Stimulated activated naive B cell treated with anti-CD40 and anti-IgM and Interleukin-4, amounts not matched to agents 10 μg/mL and 1 μg/mL and 100 μg/mL, for 72 hours (primary cell): ENCODE data around the gene ZEB1.
"Not testable (repeated sequence)": the region's sequence is repeated elsewhere in the genome, so short reads cannot be mapped to it uniquely, and the experiment has no call there.

ENCODE experiments used
- ATAC-seq, 2 donors: fragments of 150-1000 bp; cut with Tn5 transposase; replicated peaks; 2 replicates each; pipeline ENCODE4 v1.10.0; 2021; ENCODE audit warnings: moderate library complexity in 1 of 2
- DNase-seq: peaks from one replicate; pipeline ENCODE4 v3.0.0; 2021
- H3K27ac Mint-ChIP-seq: one replicate; pipeline ENCODE4 v1.8.0; 2022; ENCODE audit warnings: mild to moderate bottlenecking, mixed read lengths
- H3K27me3 Mint-ChIP-seq, 2 donors: one replicate each; pipeline ENCODE4 v1.8.0; 2022; ENCODE audit warnings: mixed read lengths in 2 of 2
- H3K36me3 Mint-ChIP-seq, 2 donors: one replicate each; pipeline ENCODE4 v1.8.0; 2022; ENCODE audit warnings: mixed read lengths in 2 of 2, mild to moderate bottlenecking in 1 of 2
- H3K4me1 Mint-ChIP-seq, 2 donors: one replicate each; pipeline ENCODE4 v1.8.0; 2022; ENCODE audit warnings: mixed read lengths in 2 of 2, mild to moderate bottlenecking in 1 of 2
- H3K4me3 Mint-ChIP-seq, 2 donors: one replicate each; pipeline ENCODE4 v1.8.0; 2022; ENCODE audit warnings: mild to moderate bottlenecking in 2 of 2, mixed read lengths in 2 of 2, moderate library complexity in 1 of 2
- H3K9me3 Mint-ChIP-seq, 2 donors: one replicate each; pipeline ENCODE4 v1.8.0; 2022; ENCODE audit warnings: mixed read lengths in 2 of 2, mild to moderate bottlenecking in 1 of 2

The ZEB1 gene

DNA sequence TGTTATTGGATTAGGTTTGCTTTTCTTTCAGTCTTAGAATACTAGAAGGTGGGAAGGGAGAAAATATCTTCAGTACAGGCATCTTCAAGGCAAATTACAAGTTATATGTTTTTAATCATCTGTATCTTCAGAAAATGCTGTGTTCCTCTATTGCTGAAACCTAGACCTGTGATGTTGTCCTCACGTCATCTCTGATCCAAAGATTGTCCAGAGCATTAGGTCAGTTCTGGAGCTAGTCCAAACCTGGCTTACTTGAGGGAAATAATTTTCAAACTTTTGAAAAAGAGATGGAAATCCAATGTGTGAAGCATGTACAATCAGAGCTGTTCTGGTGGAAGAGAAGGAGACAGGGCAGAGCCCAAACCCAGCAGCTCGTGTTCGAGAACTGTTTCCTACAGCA, 217.3 kb downstream of the ZEB1 start:
- Mint-ChIP-seq H3K36me3 (no peaks in the 10 kb centered on the region), H3K4me3 (no peak overlapping the region), H3K9me3 (peaks cover 0 to 2% of the 10 kb centered on the region in 2 donors), H3K27ac (no peak overlapping the region), H3K27me3 (peaks cover 0 to under 1% of the 10 kb centered on the region in 2 donors), H3K4me1 (no peaks in the 10 kb centered on the region)
- DNase-seq (no peak), ATAC-seq (no peak)

DNA sequence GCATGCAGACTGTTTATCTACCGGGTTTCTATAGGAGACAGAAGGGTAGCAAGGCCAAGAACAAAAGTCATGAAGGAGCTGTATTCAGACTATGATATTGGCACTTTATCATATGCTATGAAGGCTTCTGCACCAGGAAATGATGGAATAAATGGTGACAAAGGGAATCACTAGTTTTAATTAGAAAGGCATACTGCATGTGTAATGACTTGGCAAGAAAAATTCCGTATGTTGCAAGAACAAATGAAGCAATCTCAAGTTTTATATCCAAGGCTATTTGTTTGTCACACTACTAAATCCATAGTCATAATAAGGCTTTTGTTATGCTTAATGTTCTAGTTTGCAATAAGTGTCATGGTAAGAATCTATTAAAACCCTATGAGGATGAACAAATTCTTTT, 230.9 kb downstream of the ZEB1 start:
- ATAC-seq (no peak), DNase-seq (no peak)
- Mint-ChIP-seq H3K36me3 (no peaks in the 10 kb centered on the region), H3K4me1 (no peaks in the 10 kb centered on the region), H3K4me3 (no peak overlapping the region), H3K27me3 (no peaks in the 10 kb centered on the region), H3K9me3 (peaks cover 5 to 15% of the 10 kb centered on the region in 2 donors), H3K27ac (no peak overlapping the region)

DNA sequence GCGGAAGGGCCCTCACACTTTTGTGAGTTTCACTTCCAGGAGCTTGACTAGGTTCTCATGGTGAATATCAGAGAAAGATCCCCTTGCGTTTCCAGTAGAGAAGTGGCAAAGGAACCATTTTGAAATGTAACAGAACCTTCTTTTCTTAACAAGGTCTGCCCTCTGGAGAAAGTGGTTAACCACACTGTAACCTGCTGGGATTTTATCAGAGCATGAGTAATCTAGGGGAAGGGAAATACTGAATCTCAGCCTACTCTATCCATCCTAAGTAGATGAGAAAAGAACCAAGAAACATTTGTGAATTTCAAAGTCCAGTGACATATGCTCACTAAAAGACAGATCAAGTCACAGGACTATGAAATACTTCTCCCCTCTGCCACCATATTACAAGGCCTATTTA, 235.5 kb downstream of the ZEB1 start:
- DNase-seq (no peak), ATAC-seq (no peak)
- H3K4me1 Mint-ChIP-seq = no peaks in the 10 kb centered on the region
- H3K27ac Mint-ChIP-seq = no peak overlapping the region
- H3K27me3 Mint-ChIP-seq = peaks cover 0 to 11% of the 10 kb centered on the region in 2 donors
- no peak overlapping the region for H3K4me3 Mint-ChIP-seq
- peaks cover 4 to 5% of the 10 kb centered on the region in 2 donors for H3K36me3 Mint-ChIP-seq
- peaks cover 23 to 35% of the 10 kb centered on the region in 2 donors for H3K9me3 Mint-ChIP-seq

DNA sequence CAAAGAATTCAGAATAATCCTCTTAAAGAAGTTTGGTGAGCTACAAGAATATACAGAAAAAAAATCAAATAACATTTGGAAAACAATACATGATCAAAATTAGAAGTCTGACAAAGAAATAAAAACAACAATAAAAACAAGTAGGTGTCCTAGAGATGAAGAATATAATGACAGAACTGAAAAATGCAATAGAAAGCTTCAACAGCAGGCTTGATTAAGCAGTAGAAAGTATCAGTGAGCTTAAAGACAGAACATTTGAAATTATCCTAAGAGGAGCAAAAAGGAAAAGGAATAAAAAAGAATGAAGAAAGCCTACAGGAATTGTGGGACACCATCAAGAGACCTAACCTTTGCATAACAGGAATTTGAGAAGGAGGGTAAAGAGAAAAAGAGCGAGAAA, 238.8 kb downstream of the ZEB1 start:
- H3K27ac Mint-ChIP-seq = no peak overlapping the region
- H3K4me1 Mint-ChIP-seq = no peaks in the 10 kb centered on the region
- H3K27me3 Mint-ChIP-seq = peaks cover 0 to 11% of the 10 kb centered on the region in 2 donors
- no peak for DNase-seq
- no peak overlapping the region for H3K4me3 Mint-ChIP-seq
- peaks cover 26 to 31% of the 10 kb centered on the region in 2 donors for H3K9me3 Mint-ChIP-seq
- no peak for ATAC-seq
- peaks cover 4 to 5% of the 10 kb centered on the region in 2 donors for H3K36me3 Mint-ChIP-seq

DNA sequence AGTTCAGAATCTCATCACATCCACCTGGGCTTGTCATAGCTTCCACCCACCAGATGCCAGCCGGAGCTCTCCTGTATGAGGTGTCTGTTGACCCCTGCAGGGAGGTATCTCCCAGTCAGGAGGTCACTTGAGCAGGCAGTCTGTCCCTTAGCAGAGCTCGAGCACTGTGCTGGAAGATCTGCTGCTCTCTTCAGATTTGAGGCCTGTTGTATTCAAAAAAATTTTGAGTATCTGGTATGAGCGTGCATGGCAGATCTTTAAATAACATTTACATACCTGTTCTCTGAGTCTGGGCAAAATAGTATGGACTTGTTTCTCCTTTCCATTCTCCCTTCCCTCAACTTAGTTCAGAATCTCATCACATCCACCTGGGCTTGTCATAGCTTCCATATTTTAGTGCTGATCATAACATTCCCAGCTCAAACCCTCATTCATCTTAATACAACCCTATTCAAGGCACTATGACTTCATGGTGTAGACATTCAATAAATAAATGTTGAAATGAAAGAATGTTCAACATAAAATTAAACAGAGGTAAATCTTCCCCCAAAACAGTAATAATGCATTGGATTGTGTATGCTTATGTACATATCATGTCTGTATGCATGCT, 249.3 kb downstream of the ZEB1 start:
- not testable (repeated sequence) for H3K36me3 Mint-ChIP-seq, ATAC-seq, H3K27ac Mint-ChIP-seq, H3K4me1 Mint-ChIP-seq, DNase-seq, H3K4me3 Mint-ChIP-seq
- Mint-ChIP-seq H3K9me3 (peaks cover 10% of the 10 kb centered on the region in 2 donors), H3K27me3 (peaks cover 31 to 37% of the 10 kb centered on the region in 2 donors)

DNA sequence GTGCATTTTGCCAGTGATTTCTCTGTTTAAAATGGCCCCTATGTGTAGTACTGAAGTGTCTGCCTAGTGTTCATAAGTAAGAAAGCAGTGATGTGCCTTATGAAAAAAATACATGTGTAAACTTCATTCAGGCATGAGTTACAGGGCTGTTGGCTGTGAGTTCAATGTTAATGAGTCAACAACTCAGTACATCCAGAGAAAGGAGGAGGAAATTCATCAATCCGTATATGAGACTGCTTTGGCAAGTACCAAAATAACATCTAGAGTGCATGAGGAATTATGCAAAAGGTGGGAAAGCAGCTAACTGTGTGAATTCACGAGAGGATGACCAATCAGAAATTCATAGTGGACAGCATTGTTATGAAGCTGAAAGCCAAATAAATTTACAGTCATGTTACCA, 255.6 kb downstream of the ZEB1 start:
- H3K9me3 Mint-ChIP-seq = peaks cover 7 to 9% of the 10 kb centered on the region in 2 donors
- no peak overlapping the region for H3K4me3 Mint-ChIP-seq
- peaks cover 0 to 4% of the 10 kb centered on the region in 2 donors for H3K36me3 Mint-ChIP-seq
- no peak overlapping the region for H3K27ac Mint-ChIP-seq
- ATAC-seq = no peak
- H3K27me3 Mint-ChIP-seq = peaks cover 6 to 10% of the 10 kb centered on the region in 2 donors
- H3K4me1 Mint-ChIP-seq = peaks cover 0 to 2% of the 10 kb centered on the region in 2 donors
- DNase-seq = no peak

DNA sequence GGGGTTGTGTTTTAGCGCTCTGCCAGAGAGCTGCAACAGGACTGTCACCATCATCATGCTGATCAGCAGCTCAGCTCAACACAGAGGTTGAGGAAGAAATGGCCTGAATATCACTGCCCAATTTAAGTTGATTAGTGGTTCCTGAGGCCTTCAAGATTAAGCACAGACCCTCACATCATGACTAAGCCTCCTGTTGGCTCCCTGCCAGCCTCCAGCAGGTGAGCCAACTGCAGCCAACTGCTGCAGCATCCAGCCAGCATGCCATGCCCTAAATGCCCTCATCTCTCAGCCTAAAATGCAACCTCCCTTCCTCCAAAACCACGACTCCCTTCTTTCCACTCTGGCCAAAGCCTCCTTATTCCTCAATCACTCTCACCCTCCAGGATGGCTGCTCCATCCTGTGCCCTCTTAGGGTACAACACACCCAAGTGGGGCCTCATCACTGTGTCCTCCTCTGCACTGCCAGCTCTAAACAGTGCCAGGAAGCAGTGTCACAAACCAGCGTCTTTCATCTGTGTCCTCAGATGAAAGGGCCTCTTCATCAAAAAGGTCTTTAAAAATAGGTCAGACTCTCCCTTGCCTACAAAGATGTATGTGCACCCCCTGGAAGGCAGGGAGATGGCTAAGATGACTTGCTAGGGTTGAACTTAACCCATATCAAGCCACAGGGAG, 259.3 kb downstream of the ZEB1 start:
- Mint-ChIP-seq H3K27ac (no peak overlapping the region), H3K4me1 (peaks cover 13 to 16% of the 10 kb centered on the region in 2 donors), H3K27me3 (peaks cover 0 to 4% of the 10 kb centered on the region in 2 donors), H3K36me3 (peaks cover 0 to 4% of the 10 kb centered on the region in 2 donors), H3K4me3 (no peak overlapping the region), H3K9me3 (peaks cover 9% of the 10 kb centered on the region in 2 donors)
- ATAC-seq (no peak), DNase-seq (no peak)

DNA sequence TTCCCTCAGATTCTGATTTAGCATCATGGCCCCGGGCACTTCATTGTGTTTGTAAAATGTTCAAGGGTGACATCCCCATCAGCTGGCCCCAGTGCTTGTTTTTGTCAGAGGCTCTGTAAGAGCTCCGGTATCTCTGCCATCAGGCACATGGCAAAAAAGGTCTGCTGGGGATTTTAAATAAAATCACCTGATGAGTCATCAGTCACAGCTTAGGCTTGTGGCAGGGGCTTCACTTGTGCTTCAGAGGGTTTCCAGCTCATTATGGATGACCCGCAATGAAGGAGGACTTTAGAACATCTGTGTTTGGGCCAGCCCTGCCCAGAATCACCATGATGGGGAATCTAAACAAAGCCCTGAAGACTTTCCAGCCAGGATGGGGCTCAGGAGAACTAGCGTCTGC, 259.9 kb downstream of the ZEB1 start:
- H3K27ac Mint-ChIP-seq = no peak overlapping the region
- DNase-seq = no peak
- no peak for ATAC-seq
- peaks cover 15 to 16% of the 10 kb centered on the region in 2 donors for H3K4me1 Mint-ChIP-seq
- no peak overlapping the region for H3K4me3 Mint-ChIP-seq
- H3K36me3 Mint-ChIP-seq = peaks cover 0 to 4% of the 10 kb centered on the region in 2 donors
- H3K27me3 Mint-ChIP-seq = peaks cover 3 to 7% of the 10 kb centered on the region in 2 donors
- H3K9me3 Mint-ChIP-seq = peaks cover 9% of the 10 kb centered on the region in 2 donors
